Neural cell (in vitro differentiated cells): Measurements from ENCODE around the gene GSDME. TPM values are rescaled to one million over a fixed set of nuclear protein-coding genes. Genes with fewer than 3 reads are reported as not detected.

Source experiments
- H2AFZ ChIP-seq: fragments of 200-600, 300-800 bp; sonication (generic), shearing (Covaris generic); 2 replicates; pipeline ENCODE4 v1.6.0; 2014; ENCODE audit warnings: low read depth, mild to moderate bottlenecking, antibody characterized with exemption, low read length, moderate library complexity
- H3F3A ChIP-seq: fragments of 200-600 bp; shearing (Covaris generic); 2 replicates; pipeline ENCODE4 v1.6.1; 2016; ENCODE audit warnings: mild to moderate bottlenecking, moderate library complexity, mixed read lengths, antibody characterized with exemption, low read length; ENCODE audit not compliant: insufficient read depth, poor library complexity, severe bottlenecking
- H3K27ac ChIP-seq: fragments of 200-600, 300-800 bp; sonication (generic), shearing (Covaris generic); 2 replicates; pipeline ENCODE4 v1.5.1; 2014; ENCODE audit warnings: mild to moderate bottlenecking, low read length, moderate library complexity
- H3K27me3 ChIP-seq: fragments of 300-800, 200-600 bp; sonication (generic), shearing (Covaris generic); 2 replicates; pipeline ENCODE4 v1.6.0; 2014; ENCODE audit warnings: mild to moderate bottlenecking, low read depth, low read length, moderate library complexity; ENCODE audit not compliant: insufficient read depth
- H3K36me3 ChIP-seq: fragments of 300-800, 200-600 bp; sonication (generic), shearing (Covaris generic); 2 replicates; pipeline ENCODE4 v1.5.1; 2014; ENCODE audit warnings: mild to moderate bottlenecking, antibody characterized with exemption, low read length, moderate library complexity; ENCODE audit not compliant: insufficient read depth
- H3K4me2 ChIP-seq: fragments of 300-800, 200-600 bp; sonication (generic), shearing (Covaris generic); 2 replicates; pipeline ENCODE4 v1.6.0; 2014; ENCODE audit warnings: mild to moderate bottlenecking, low read length
- H3K4me3 ChIP-seq: fragments of 300-800, 200-600 bp; sonication (generic), shearing (Covaris generic); 2 replicates; pipeline ENCODE4 v1.5.1; 2014; ENCODE audit warnings: mild to moderate bottlenecking, low read length, moderate library complexity
- H3K79me2 ChIP-seq: fragments of 200-600 bp; shearing (Covaris generic); replicated peaks from 2 replicates; pipeline ENCODE4 v1.6.0; 2014; ENCODE audit warnings: mild to moderate bottlenecking, low read length, moderate library complexity; ENCODE audit not compliant: insufficient read depth
- H3K9ac ChIP-seq: fragments of 300-800, 200-600 bp; sonication (generic), shearing (Covaris generic); 2 replicates; pipeline ENCODE4 v1.6.1; 2016; ENCODE audit warnings: mild to moderate bottlenecking, low read length, mixed read lengths
- H3K9me2 ChIP-seq: fragments of 200-600 bp; shearing (Covaris generic); 2 replicates; pipeline ENCODE4 v1.6.1; 2016; ENCODE audit warnings: mild to moderate bottlenecking, low read length, mixed read lengths; ENCODE audit not compliant: insufficient read depth
- H3K9me3 ChIP-seq: fragments of 200-600, 300-800 bp; sonication (generic), shearing (Covaris generic); 2 replicates; pipeline ENCODE4 v1.6.1; 2016; ENCODE audit warnings: mild to moderate bottlenecking, mixed run types, low read length, moderate library complexity, mixed read lengths
- H4K20me1 ChIP-seq: fragments of 200-600 bp; shearing (Covaris generic); 2 replicates; pipeline ENCODE4 v1.6.1; 2016; ENCODE audit warnings: mild to moderate bottlenecking, mixed run types; ENCODE audit not compliant: insufficient read depth
- CTCF ChIP-seq: fragments of 450-650 bp; IDR thresholded peaks from 2 replicates; pipeline ENCODE4 v1.5.1; 2014; ENCODE audit warnings: antibody characterized with exemption, mild to moderate bottlenecking, moderate library complexity; ENCODE audit not compliant: poor library complexity, severe bottlenecking
- EP300 ChIP-seq: fragments of 450-650 bp; conservative IDR thresholded peaks from 2 replicates; pipeline ENCODE4 v1.6.1; 2014; ENCODE audit warnings: antibody characterized with exemption, mild to moderate bottlenecking, moderate library complexity; ENCODE audit not compliant: poor library complexity, severe bottlenecking
- EZH2 ChIP-seq: fragments of 200-600, 300-800 bp; shearing (Covaris generic), sonication (generic); IDR thresholded peaks from 2 replicates; pipeline ENCODE4 v1.6.1; 2014; ENCODE audit warnings: antibody characterized with exemption, low read length, borderline replicate concordance, mild to moderate bottlenecking; ENCODE audit not compliant: insufficient read depth, poor library complexity, severe bottlenecking
- MXI1 ChIP-seq: fragments of 450-650 bp; conservative IDR thresholded peaks from 2 replicates; pipeline ENCODE4 v1.6.1; 2014; ENCODE audit warnings: antibody characterized with exemption, mild to moderate bottlenecking; ENCODE audit not compliant: poor library complexity, severe bottlenecking
- POLR2AphosphoS5 ChIP-seq: IDR thresholded peaks from 2 replicates; pipeline ENCODE4 v1.6.1; 2012
- RAD21 ChIP-seq: fragments of 450-650 bp; conservative IDR thresholded peaks from 2 replicates; pipeline ENCODE4 v1.6.1; 2014; ENCODE audit warnings: antibody characterized with exemption, mild to moderate bottlenecking, moderate library complexity
- REST ChIP-seq: IDR thresholded peaks from 2 replicates; pipeline ENCODE4 v1.6.1; 2012; ENCODE audit warnings: borderline replicate concordance
- SMC3 ChIP-seq: fragments of 450-650 bp; conservative IDR thresholded peaks from 2 replicates; pipeline ENCODE4 v1.6.1; 2014; ENCODE audit warnings: antibody characterized with exemption, mild to moderate bottlenecking, moderate library complexity; ENCODE audit not compliant: poor library complexity
- TAF1 ChIP-seq: IDR thresholded peaks from 2 replicates; pipeline ENCODE4 v1.6.1; 2012; ENCODE audit warnings: low read depth
- polyA plus RNA-seq: library from polyadenylated mRNA; depleted of rRNA; stranded (reverse); fragments of >200 nt; gene quantifications from 2 replicates; pipeline ENCODE4 v1.2.3, GENCODE V29; 2014

GSDME gene
- polyA plus RNA-seq, 1 donor from 2014 or later, result 42.9 TPM

GRCh38 chr7:24741679-24742505 lies 15.4 kb downstream of the GSDME start:
- no peak overlapping the region for H3K27ac ChIP-seq
- H3K9me3 ChIP-seq, result peaks cover 5% of the 10 kb centered on the region
- no peak overlapping the region for H2AFZ ChIP-seq
- H3K9me2 ChIP-seq, result no peaks in the 10 kb centered on the region
- TF ChIP-seq EP300 (no peak), EZH2 (no peak), TAF1 (no peak), REST (no peak), CTCF (no peak), POLR2AphosphoS5 (no peak), RAD21 (no peak), SMC3 (no peak), MXI1 (no peak)
- no peak overlapping the region for H3K4me3 ChIP-seq
- no peaks in the 10 kb centered on the region for H3K79me2 ChIP-seq
- no peaks in the 10 kb centered on the region for H3F3A ChIP-seq
- no peak overlapping the region for H3K9ac ChIP-seq
- no peaks in the 10 kb centered on the region for H3K27me3 ChIP-seq
- no peak overlapping the region for H3K4me2 ChIP-seq
- no peaks in the 10 kb centered on the region for H3K36me3 ChIP-seq
- no peaks in the 10 kb centered on the region for H4K20me1 ChIP-seq

- Histone ChIP-seq H3K36me3 (no peaks in the 10 kb centered on the region), H2AFZ (no peak overlapping the region)
- TF ChIP-seq REST (no peak), EP300 (no peak), SMC3 (no peak), POLR2AphosphoS5 (no peak), MXI1 (no peak), RAD21 (no peak), EZH2 (no peak), CTCF (no peak), TAF1 (no peak)
These were observed 16.4 kb downstream of the GSDME start for GRCh38 chr7:24740871-24741270.

More at GRCh38 chr7:24740871-24741270, 16.4 kb downstream of the GSDME start:
- no peaks in the 10 kb centered on the region for H3F3A ChIP-seq
- H3K4me3 ChIP-seq, result no peak overlapping the region
- H3K9me2 ChIP-seq, result no peaks in the 10 kb centered on the region
- no peaks in the 10 kb centered on the region for H3K79me2 ChIP-seq
- H4K20me1 ChIP-seq, result no peaks in the 10 kb centered on the region
- no peak overlapping the region for H3K27ac ChIP-seq
- H3K9ac ChIP-seq, result no peak overlapping the region
- peaks cover 5% of the 10 kb centered on the region for H3K9me3 ChIP-seq
- no peak overlapping the region for H3K4me2 ChIP-seq
- H3K27me3 ChIP-seq, result no peaks in the 10 kb centered on the region
